Brain microvascular endothelial cell (primary cell): ENCODE results near the gene SNX13.

Experiments used
- DNase-seq: peaks from one replicate; pipeline ENCODE4 v3.0.0-alpha.2; 2020
- H3K27ac ChIP-seq: fragments of 250-450 bp; sonication (Bioruptor Pico); 2 replicates; pipeline ENCODE4 v1.5.1; 2020; ENCODE audit warnings: mild to moderate bottlenecking, moderate library complexity
- H3K27me3 ChIP-seq: fragments of 250-450 bp; sonication (Bioruptor Pico); replicated peaks from 2 replicates; pipeline ENCODE4 v1.5.1; 2020; ENCODE audit warnings: mild to moderate bottlenecking
- H3K36me3 ChIP-seq: fragments of 250-450 bp; sonication (Bioruptor Pico); replicated peaks from 2 replicates; pipeline ENCODE4 v1.5.1; 2020; ENCODE audit warnings: mild to moderate bottlenecking
- H3K4me3 ChIP-seq: 2 replicates; pipeline ENCODE4 v1.5.1; 2011; ENCODE audit warnings: low read depth, mild to moderate bottlenecking, control low read depth, low read length, moderate library complexity
- CTCF ChIP-seq: IDR thresholded peaks from 2 replicates; pipeline ENCODE4 v1.5.1; 2011; ENCODE audit warnings: low read depth, mild to moderate bottlenecking, moderate library complexity, low read length, control low read depth, inconsistent platforms; ENCODE audit errors: missing control alignments
- in situ Hi-C: cut with HindIII; loops from 2 replicates; pipeline ENCODE4 v1.10.0; 2017; ENCODE audit warnings: low sequenced_read_pairs, low pct_ligation_motif_present

SNX13 gene

GRCh38 chr7:17843041-17843440 lies 97.3 kb downstream of the SNX13 start:
- H3K36me3 ChIP-seq: no peaks in the 10 kb centered on the region
- DNase-seq: no peak
- no peak overlapping the region for H3K27ac ChIP-seq
- no peak overlapping the region for H3K4me3 ChIP-seq
- no peak for TF ChIP-seq CTCF
- no peaks in the 10 kb centered on the region for H3K27me3 ChIP-seq
- in situ Hi-C loops: no loop called here

GRCh38 chr7:17832820-17833355 lies 107.4 kb downstream of the SNX13 start:
- no peak overlapping the region for H3K27ac ChIP-seq
- no peak for DNase-seq
- TF ChIP-seq CTCF: no peak
- H3K36me3 ChIP-seq: no peaks in the 10 kb centered on the region
- in situ Hi-C loops: no loop called here
- no peaks in the 10 kb centered on the region for H3K27me3 ChIP-seq
- no peak overlapping the region for H3K4me3 ChIP-seq

- Histone ChIP-seq H3K27me3 (no peaks in the 10 kb centered on the region), H3K4me3 (no peak overlapping the region), H3K27ac (no peak overlapping the region), H3K36me3 (no peaks in the 10 kb centered on the region)
- TF ChIP-seq CTCF: no peak
- in situ Hi-C loops: no loop called here
- no peak for DNase-seq
Measured at GRCh38 chr7:17832242-17832641, 108.1 kb downstream of the SNX13 start.

- no peak for DNase-seq
- in situ Hi-C loops: no loop called here
- H3K27ac ChIP-seq: no peak overlapping the region
- H3K36me3 ChIP-seq: no peaks in the 10 kb centered on the region
- TF ChIP-seq CTCF: no peak
- H3K4me3 ChIP-seq: no peak overlapping the region
- H3K27me3 ChIP-seq: no peaks in the 10 kb centered on the region
Measured at GRCh38 chr7:17830206-17830605, 110.1 kb downstream of the SNX13 start.

GRCh38 chr7:17829001-17829400 lies 111.3 kb downstream of the SNX13 start:
- H3K27ac ChIP-seq: no peak overlapping the region
- DNase-seq: no peak
- H3K4me3 ChIP-seq: no peak overlapping the region
- no peak for TF ChIP-seq CTCF
- H3K27me3 ChIP-seq: no peaks in the 10 kb centered on the region
- in situ Hi-C loops: no loop called here
- no peaks in the 10 kb centered on the region for H3K36me3 ChIP-seq

GRCh38 chr7:17822547-17823173 lies 117.6 kb downstream of the SNX13 start:
- DNase-seq: no peak
- H3K36me3 ChIP-seq: no peaks in the 10 kb centered on the region
- TF ChIP-seq CTCF: no peak
- H3K4me3 ChIP-seq: no peak overlapping the region
- in situ Hi-C loops: no loop called here
- no peaks in the 10 kb centered on the region for H3K27me3 ChIP-seq
- H3K27ac ChIP-seq: no peak overlapping the region
